Tibial artery (tissue), 4 donors: ENCODE measurements around the gene PNMA8B.

Source experiments
- DNase-seq, 2 donors: peaks; one replicate each; pipeline ENCODE4 v3.0.0-alpha.2; 2019
- H3K27ac ChIP-seq, 2 donors: fragments of 200-600 bp; sonication (generic) in 1 of 2; 1 replicate in 1 of 2; 2 replicates in 1 of 2; pipeline ENCODE4 v1.5.1; 2018 to 2019; ENCODE audit warnings: mild to moderate bottlenecking in 1 of 2
- H3K27me3 ChIP-seq, 2 donors: fragments of 200-600 bp; sonication (generic) in 1 of 2; one replicate each; pipeline versions ENCODE4 v1.5.1 to v1.6.0; 2016 to 2019
- H3K36me3 ChIP-seq, 3 donors: fragments of 200-600 bp; sonication (generic) in 2 of 3; one replicate each; pipeline ENCODE4 v1.5.1; 2016 to 2019; ENCODE audit warnings: mild to moderate bottlenecking in 2 of 3
- H3K4me1 ChIP-seq, 4 donors: fragments of 200-600 bp; sonication (generic) in 2 of 4; 1 replicate in 3 of 4; 2 replicates in 1 of 4; pipeline ENCODE4 v1.5.1; 2016 to 2019
- H3K4me3 ChIP-seq, 2 donors: fragments of 200-600 bp; sonication (generic) in 1 of 2; 1 replicate in 1 of 2; 2 replicates in 1 of 2; pipeline ENCODE4 v1.5.1; 2018 to 2019; ENCODE audit warnings: mild to moderate bottlenecking in 2 of 2
- H3K9me3 ChIP-seq, 3 donors: fragments of 200-600 bp; sonication (generic) in 1 of 3; one replicate each; pipeline ENCODE4 v1.5.1; 2016 to 2019
- intact Hi-C: fragments of 100-400 bp; cut with DNase I; formaldehyde crosslinking; loops from one replicate; pipeline ENCODE4 v1.15.0; 2023; ENCODE audit warnings: low total_unique reads
- TF ChIP-seq, protein P1 (sequence below), 2 experiments: fragments of 200-600 bp in 1 of 2; fragments of 450-650 bp in 1 of 2; IDR thresholded peaks; one replicate each; pipeline ENCODE4 v1.5.1; 2017 to 2019; ENCODE audit warnings: antibody characterized with exemption in 2 of 2, mild to moderate bottlenecking in 1 of 2, moderate library complexity in 1 of 2

Gene PNMA8B

DNA sequence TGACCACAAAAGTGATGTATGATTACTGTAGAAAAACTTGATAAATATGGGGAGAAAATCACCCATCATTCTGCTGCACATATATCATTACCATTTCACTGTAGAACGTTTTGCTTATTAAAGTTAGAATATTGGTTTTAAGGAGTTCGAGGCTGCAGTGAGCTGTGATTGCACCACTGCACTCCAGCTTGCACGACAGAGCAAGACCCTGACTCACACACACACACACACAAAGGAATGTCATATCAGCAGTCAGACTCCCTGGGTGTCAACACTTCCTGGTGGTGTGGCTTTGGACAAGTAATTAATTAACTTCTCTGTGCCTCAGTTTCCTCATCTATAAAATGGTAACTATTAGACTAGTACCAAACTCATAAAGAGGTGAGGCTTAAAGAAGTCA is 13.0 kb downstream of the PNMA8B start:
- no peak for DNase-seq
- intact Hi-C loops: no loop called here
- Histone ChIP-seq H3K27me3 (no peaks in the 10 kb centered on the region), H3K27ac (peak overlapping the region; percentile 80 to 88), H3K4me3 (no peak overlapping the region), H3K9me3 (no peaks in the 10 kb centered on the region), H3K4me1 (peaks cover 0 to 46% (median 31%) of the 10 kb centered on the region in 4 donors), H3K36me3 (no peaks in the 10 kb centered on the region)
- TF ChIP-seq, protein P1, sequence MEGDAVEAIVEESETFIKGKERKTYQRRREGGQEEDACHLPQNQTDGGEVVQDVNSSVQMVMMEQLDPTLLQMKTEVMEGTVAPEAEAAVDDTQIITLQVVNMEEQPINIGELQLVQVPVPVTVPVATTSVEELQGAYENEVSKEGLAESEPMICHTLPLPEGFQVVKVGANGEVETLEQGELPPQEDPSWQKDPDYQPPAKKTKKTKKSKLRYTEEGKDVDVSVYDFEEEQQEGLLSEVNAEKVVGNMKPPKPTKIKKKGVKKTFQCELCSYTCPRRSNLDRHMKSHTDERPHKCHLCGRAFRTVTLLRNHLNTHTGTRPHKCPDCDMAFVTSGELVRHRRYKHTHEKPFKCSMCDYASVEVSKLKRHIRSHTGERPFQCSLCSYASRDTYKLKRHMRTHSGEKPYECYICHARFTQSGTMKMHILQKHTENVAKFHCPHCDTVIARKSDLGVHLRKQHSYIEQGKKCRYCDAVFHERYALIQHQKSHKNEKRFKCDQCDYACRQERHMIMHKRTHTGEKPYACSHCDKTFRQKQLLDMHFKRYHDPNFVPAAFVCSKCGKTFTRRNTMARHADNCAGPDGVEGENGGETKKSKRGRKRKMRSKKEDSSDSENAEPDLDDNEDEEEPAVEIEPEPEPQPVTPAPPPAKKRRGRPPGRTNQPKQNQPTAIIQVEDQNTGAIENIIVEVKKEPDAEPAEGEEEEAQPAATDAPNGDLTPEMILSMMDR (IDR thresholded peaks at IDR 0.05): no peak

DNA sequence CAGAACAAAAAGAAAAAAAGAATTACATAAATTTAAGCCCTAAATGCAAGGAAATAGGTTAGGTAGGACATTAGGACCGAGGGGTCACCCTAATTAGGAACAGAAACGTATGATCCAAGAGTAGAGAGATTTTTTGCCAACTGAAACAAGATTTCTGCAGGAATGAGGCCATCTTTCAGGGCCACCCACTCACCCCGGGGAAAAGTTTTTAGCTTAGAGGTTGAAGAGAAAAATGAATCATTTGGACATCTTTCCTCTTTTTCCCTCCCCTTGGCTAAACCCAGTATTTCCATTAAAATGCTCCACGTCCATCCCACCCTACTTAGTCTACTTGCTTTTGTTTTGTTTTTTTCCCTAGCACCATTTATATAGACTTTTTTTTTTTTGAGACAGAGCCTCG is 13.7 kb downstream of the PNMA8B start:
- peak overlapping the region in 1 of 2 donors; percentile 6 for H3K4me3 ChIP-seq
- no peaks in the 10 kb centered on the region for H3K9me3 ChIP-seq
- intact Hi-C loops: no loop called here
- no peak for DNase-seq
- no peaks in the 10 kb centered on the region for H3K27me3 ChIP-seq
- peaks cover 0 to 41% (median 24%) of the 10 kb centered on the region in 4 donors for H3K4me1 ChIP-seq
- H3K36me3 ChIP-seq: no peaks in the 10 kb centered on the region
- TF ChIP-seq, protein P1 (IDR thresholded peaks at IDR 0.05): no peak
- peak overlapping the region; percentile 80 to 88 for H3K27ac ChIP-seq

DNA sequence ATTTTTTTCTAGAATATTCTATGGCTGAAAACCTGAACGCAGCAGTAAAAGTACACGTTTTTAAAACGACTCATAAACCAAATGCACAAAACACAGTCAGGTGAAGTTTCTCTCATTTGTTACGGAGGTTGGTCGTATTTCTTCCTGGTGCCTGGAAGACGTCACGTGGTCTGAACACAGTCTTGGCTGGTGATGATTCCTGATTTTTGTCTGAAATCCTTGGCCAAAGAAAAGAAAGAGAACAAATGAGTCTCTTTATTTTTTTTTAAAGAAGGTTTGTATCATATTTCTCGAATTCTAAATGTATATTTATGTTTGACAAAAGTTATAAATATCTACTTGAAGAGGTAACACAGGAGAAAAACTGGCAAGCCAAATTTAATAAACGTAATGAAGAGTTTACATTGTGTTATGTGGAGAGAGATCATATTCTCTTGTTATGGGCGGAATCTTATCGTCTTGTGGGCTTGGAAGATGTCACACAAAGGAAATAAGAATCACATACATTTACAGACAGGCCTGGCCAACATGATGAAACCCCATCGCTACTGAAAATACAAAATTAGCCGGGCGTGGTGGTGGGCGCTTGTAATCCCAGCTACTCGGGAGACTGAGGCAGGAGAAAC is 14.3 kb downstream of the PNMA8B start:
- Histone ChIP-seq H3K4me3 (peak overlapping the region in 1 of 2 donors; percentile 6), H3K27ac (peak overlapping the region; percentile 80 to 88), H3K36me3 (no peaks in the 10 kb centered on the region), H3K9me3 (no peaks in the 10 kb centered on the region), H3K4me1 (peaks cover 0 to 47% (median 23%) of the 10 kb centered on the region in 4 donors), H3K27me3 (no peaks in the 10 kb centered on the region)
- no peak for DNase-seq
- TF ChIP-seq, protein P1 (IDR thresholded peaks at IDR 0.05): no peak
- intact Hi-C loops: no loop called here

GRCh38 chr19:46480415-46480814 is 15.3 kb downstream of the PNMA8B start:
- intact Hi-C loops: no loop called here
- Histone ChIP-seq H3K4me3 (no peak overlapping the region), H3K27me3 (no peaks in the 10 kb centered on the region), H3K4me1 (peaks cover 0 to 56% (median 29%) of the 10 kb centered on the region in 4 donors), H3K36me3 (no peaks in the 10 kb centered on the region), H3K27ac (peak overlapping the region; percentile 80 to 88), H3K9me3 (no peaks in the 10 kb centered on the region)
- DNase-seq: no peak
- TF ChIP-seq, protein P1 (IDR thresholded peaks at IDR 0.05): no peak

DNA sequence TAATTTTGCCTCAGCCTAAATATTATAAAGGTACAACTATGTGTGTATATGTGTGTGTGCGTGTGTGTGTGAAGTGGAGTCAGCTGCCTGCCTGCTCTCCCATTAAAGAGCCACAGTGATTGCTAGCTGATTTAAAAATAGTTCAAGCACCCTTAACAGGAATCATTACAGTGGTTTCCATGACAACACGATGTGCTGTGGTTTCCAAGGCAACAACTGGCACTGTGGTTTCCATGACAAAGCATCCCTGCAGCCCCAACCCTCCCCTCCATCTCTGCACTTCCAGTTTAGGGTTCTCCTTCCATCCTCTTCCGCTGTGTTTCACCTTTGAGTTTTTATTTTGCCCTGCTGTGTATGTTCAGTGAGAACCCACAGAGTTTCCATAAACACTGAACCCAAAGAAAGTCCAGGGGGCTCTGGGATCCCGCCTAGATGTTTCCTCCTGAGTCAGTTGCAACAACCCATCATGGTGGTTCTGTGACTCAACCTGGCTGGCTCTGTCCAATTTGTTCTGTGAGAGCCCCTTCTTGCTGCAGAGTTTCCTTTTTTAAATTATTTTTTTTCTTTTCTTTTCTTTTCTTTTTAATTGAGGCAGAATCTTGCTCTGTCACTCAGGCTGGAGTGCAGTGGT is 17.2 kb downstream of the PNMA8B start:
- Histone ChIP-seq H3K36me3 (no peaks in the 10 kb centered on the region), H3K4me1 (peaks cover 0 to 74% (median 38%) of the 10 kb centered on the region in 4 donors), H3K9me3 (no peaks in the 10 kb centered on the region), H3K4me3 (no peak overlapping the region), H3K27ac (peak overlapping the region; percentile 60 to 88), H3K27me3 (no peaks in the 10 kb centered on the region)
- intact Hi-C loops: no loop called here
- no peak for DNase-seq
- TF ChIP-seq, protein P1 (IDR thresholded peaks at IDR 0.05): no peak
